Esophagus muscularis mucosa (tissue), 4 donors: Measurements from ENCODE around the gene HOTAIR.

Experiments used
- EP300 ChIP-seq: sonication (generic); formaldehyde crosslinking; IDR thresholded peaks from one replicate; pipeline ENCODE4 v1.6.1; 2017; ENCODE audit warnings: antibody characterized with exemption
- POLR2A ChIP-seq: fragments of 450-650 bp; IDR thresholded peaks from one replicate; pipeline ENCODE4 v1.6.1; 2017; ENCODE audit warnings: antibody characterized with exemption, moderate library complexity, mild to moderate bottlenecking, low read depth
- POLR2AphosphoS5 ChIP-seq, 2 donors: sonication (generic); formaldehyde crosslinking; IDR thresholded peaks; one replicate each; pipeline ENCODE4 v1.6.1; 2017; ENCODE audit warnings: antibody characterized with exemption in 2 of 2
- TF ChIP-seq, protein P1 (sequence below), 3 experiments: fragments of 200-600 bp in 2 of 3; fragments of 450-650 bp in 1 of 3; sonication (generic) in 2 of 3; IDR thresholded peaks; one replicate each; pipeline ENCODE4 v1.5.1; 2017 to 2019; ENCODE audit warnings: antibody characterized with exemption in 3 of 3, mild to moderate bottlenecking in 2 of 3, moderate library complexity in 1 of 3

DNA sequence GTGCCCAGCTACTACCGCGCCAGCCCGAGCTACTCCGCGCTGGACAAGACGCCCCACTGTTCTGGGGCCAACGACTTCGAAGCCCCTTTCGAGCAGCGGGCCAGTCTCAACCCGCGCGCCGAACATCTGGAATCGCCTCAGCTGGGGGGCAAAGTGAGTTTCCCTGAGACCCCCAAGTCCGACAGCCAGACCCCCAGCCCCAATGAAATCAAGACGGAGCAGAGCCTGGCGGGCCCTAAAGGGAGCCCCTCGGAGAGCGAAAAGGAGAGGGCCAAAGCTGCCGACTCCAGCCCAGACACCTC, 10.9 kb upstream of the HOTAIR start:
- TF ChIP-seq POLR2AphosphoS5 (IDR thresholded peaks at IDR 0.05) = no peak
- TF ChIP-seq, protein P1, sequence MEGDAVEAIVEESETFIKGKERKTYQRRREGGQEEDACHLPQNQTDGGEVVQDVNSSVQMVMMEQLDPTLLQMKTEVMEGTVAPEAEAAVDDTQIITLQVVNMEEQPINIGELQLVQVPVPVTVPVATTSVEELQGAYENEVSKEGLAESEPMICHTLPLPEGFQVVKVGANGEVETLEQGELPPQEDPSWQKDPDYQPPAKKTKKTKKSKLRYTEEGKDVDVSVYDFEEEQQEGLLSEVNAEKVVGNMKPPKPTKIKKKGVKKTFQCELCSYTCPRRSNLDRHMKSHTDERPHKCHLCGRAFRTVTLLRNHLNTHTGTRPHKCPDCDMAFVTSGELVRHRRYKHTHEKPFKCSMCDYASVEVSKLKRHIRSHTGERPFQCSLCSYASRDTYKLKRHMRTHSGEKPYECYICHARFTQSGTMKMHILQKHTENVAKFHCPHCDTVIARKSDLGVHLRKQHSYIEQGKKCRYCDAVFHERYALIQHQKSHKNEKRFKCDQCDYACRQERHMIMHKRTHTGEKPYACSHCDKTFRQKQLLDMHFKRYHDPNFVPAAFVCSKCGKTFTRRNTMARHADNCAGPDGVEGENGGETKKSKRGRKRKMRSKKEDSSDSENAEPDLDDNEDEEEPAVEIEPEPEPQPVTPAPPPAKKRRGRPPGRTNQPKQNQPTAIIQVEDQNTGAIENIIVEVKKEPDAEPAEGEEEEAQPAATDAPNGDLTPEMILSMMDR (IDR thresholded peaks at IDR 0.05) = no peak
- no peak for TF ChIP-seq POLR2A
- TF ChIP-seq EP300 = no peak
